Ishikawa (cell line): ENCODE results near the gene UXT.

Experiments
- CREB1 ChIP-seq: IDR thresholded peaks from 2 replicates; pipeline ENCODE4 v1.6.1; 2012; ENCODE audit warnings: low read depth
- EGR1 ChIP-seq: IDR thresholded peaks from 2 replicates; pipeline ENCODE4 v1.6.1; 2012
- EP300 ChIP-seq: IDR thresholded peaks from 2 replicates; pipeline ENCODE4 v1.6.1; 2012; ENCODE audit warnings: borderline replicate concordance
- FOXM1 ChIP-seq: IDR thresholded peaks from 2 replicates; pipeline ENCODE4 v1.6.1; 2012; ENCODE audit warnings: low read depth, borderline replicate concordance
- MAX ChIP-seq: IDR thresholded peaks from 2 replicates; pipeline ENCODE4 v1.6.1; 2012
- NFIC ChIP-seq: IDR thresholded peaks from 2 replicates; pipeline ENCODE4 v1.6.1; 2012
- RAD21 ChIP-seq: IDR thresholded peaks from 2 replicates; pipeline ENCODE4 v1.6.1; 2012; ENCODE audit warnings: low read depth
- TAF1 ChIP-seq: IDR thresholded peaks from 2 replicates; pipeline ENCODE4 v1.6.1; 2012; ENCODE audit warnings: low read depth, mild to moderate bottlenecking
- TCF12 ChIP-seq: IDR thresholded peaks from 2 replicates; pipeline ENCODE4 v1.6.1; 2012; ENCODE audit warnings: low read depth
- TEAD4 ChIP-seq: IDR thresholded peaks from 2 replicates; pipeline ENCODE4 v1.6.1; 2012
- USF1 ChIP-seq: IDR thresholded peaks from 2 replicates; pipeline ENCODE4 v1.6.1; 2012
- YY1 ChIP-seq: IDR thresholded peaks from 2 replicates; pipeline ENCODE4 v1.6.1; 2012; ENCODE audit warnings: low read depth
- ZBTB7A ChIP-seq: IDR thresholded peaks from 2 replicates; pipeline ENCODE4 v1.6.1; 2012; ENCODE audit warnings: low read depth

- TF ChIP-seq CREB1 (no peak), EGR1 (no peak), EP300 (no peak), NFIC (no peak), USF1 (no peak), TEAD4 (no peak), ZBTB7A (no peak), MAX (no peak), TCF12 (no peak), TAF1 (no peak), YY1 (no peak), FOXM1 (no peak), RAD21 (no peak)
Measured at GRCh38 chrX:47633689-47634590, 25.0 kb downstream of the UXT start.
